GM18519 (cell line): ENCODE measurements around the gene C1QTNF12.
"Not testable (repeated sequence)": the region's sequence is repeated elsewhere in the genome, so short reads cannot be mapped to it uniquely, and the experiment has no call there.

Experiments
- ATAC-seq: cut with Tn5 transposase; IDR thresholded peaks from one replicate; pipeline ENCODE4 v1.9.1; 2021; ENCODE audit warnings: mild to moderate bottlenecking, moderate library complexity; ENCODE audit not compliant: unreplicated experiment, low FRiP score

The C1QTNF12 gene

DNA sequence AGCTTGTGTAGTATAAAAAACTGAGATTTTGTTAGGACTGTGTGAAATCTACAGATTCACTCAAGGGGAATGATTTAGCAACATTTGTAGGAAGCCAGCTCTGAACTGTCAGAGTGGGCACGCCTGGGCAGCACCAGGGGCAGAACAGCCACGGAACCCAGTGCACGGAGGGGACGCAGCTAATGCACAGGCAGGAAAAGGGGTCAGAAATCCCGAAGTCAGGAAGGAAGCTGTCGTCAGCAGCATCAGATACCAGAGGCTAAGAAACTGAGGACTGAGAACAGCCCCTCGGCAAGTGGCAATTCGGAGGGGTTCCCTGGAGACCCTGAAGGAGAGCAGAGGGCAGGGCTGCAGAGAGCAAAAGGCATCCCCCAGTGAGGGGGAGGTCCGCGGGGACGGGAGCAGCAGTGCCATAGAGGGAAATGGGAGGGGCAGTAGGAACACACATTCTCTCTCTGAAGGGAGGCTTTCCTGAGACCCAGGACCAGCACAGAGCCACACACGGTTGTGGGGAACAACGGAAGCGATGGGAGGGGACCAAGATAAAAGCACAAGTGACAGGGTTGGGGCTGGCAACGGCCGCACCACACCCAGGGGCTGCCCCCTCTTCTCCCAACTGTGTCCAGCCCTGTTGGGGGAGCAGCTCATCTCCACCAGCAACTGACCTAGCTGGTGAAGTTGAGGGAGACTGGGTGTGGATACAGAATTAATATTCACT lies 14.5 kb upstream of the C1QTNF12 start:
- no peak for ATAC-seq

DNA sequence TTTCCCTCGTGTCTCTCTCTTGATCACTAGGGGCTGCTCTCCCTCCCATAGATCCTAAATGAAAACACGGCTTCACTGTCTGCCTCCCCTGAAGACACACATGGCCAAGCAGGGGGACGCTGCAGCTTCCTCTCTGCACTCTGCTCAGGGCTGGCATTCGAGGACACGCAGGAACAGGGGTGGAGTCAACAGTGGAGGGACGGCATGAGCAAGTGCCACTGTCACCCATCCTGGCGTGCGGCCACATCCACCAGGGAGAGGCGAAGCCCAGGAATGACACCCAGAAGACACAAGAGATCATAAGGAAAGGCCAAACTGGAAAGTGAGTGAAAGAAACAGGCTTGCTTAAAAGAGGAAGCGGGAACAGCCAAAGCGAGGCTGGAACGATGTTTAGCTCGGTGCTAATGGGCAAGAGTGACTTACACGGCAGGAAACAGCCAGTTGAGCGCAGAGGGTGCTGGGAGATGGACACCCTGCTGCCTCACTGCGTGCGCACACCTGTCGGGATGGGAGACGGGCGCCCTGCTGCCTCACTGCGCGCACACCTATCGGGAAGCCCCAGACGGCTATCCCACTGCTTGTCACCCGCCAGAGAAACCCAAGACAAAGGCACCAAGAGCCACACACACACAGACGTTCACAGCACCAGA lies 13.6 kb upstream of the C1QTNF12 start:
- ATAC-seq: no peak

DNA sequence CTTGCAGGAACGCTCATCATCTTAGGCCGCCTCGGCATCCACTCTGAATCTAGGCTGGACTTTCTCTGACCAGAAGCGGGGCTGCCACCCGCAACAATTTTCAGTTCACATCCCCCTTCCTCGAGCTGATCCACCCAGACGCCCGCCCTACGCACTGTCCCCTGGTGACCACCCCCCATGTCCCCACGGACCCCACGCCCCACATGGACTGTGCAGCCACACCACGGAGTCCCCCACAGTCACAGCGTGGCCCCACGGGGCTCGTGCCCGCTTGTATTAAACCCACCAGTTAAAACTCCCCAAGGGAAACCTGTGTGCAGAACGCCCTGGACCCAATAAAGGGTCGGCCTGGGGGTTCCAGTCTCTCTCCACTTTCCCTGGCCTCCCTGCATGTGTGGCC lies 13.0 kb upstream of the C1QTNF12 start:
- no peak for ATAC-seq

DNA sequence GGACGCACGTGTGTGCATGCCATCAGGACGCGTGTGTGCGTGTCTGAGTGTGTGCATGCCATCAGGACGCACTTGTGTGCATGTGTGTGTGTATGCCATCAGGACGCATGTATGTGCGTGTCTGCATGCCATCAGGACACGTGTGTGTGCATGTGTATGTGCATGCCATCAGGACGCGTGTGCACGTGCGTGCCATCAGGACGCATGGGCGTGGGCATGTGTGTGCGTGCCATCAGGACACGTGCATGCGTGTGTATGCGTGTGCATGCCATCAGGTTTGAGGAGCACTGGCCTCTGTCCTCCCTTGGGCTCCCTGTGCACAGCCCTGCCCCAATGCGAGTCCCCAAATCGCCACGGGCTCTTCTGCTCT lies 12.6 kb upstream of the C1QTNF12 start:
- no peak for ATAC-seq

DNA sequence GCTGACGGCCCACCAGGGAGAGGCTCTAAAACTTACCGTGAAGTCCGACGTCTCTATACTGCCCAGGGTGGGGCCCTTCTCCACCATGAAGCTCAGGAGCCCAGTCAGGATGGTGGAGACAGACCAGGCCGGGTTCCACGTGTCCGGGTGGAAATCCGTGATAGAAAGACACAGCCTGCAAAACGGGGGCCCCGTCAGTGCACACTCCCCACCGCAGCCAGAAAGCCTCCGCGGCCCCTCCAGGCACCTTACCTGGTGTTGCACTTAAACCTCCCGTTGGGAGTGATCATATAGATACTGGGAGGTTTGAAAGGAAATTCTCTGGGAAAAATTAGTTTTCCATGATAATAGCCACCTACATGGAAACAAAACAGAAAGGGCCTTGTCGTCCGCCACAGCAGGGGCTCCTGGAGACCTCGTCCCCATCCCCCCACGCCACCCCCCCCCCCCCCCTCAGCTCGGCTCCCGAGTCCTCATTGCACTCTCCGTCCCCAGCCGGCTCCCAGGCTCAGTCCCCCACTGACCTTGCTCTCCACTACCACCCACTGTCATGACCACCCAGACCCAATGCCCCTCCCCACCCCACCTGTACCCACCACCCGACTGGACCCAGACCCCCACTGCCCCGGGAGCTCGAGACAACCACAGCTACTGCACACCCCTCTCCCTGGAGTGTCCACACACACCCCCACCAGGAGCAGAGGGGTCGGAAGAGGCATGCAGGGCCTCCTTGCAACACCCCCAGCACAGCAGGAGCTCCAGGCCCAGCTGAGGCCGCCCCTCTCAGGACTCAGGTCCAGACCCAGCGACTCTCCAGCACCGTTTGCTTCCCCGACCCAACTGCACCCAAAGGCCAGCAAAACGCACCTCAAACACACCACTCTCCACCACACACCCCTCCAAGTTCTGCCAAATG lies 10.7 kb upstream of the C1QTNF12 start:
- no peak for ATAC-seq

DNA sequence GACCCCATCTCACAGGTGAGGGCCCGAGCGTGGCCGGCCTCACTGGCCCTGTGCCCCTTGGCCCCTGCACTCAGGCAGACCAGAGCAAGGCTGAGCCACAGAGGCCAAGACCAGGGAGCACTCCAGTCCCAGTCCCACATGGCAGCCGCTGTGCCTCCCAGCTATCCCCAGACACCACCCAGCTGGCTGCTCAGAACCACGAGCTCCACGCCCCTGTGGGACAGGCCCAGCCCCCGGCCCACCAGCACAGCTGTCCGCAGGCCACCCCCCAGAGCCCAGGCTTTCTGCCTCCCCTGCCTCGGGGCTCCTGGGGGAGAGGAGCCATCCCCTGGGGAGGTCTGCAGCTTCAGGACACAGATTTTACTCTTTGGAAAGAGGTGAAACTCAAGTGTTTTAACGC lies 9.1 kb upstream of the C1QTNF12 start:
- ATAC-seq: no peak

DNA sequence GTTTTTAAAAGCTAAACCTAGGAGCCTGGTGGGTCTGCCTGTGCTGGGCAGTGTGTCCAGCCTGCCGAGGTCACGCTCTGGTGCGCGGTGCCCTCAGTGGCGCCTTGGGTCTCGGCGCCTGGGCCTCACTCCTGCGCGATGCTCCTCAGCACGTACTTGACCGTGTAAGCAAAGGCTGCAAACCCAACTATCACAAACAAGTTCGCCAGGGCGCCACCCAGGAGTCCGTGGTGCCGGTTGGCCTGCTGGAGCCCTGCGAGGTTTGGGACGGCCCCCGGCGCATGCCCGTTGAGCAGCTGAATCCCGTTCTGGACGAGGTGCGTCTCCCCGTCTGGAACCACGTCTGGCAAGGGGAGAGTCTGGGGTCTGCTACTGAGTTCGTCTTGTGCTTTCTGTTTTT lies 8.6 kb upstream of the C1QTNF12 start:
- no peak for ATAC-seq

DNA sequence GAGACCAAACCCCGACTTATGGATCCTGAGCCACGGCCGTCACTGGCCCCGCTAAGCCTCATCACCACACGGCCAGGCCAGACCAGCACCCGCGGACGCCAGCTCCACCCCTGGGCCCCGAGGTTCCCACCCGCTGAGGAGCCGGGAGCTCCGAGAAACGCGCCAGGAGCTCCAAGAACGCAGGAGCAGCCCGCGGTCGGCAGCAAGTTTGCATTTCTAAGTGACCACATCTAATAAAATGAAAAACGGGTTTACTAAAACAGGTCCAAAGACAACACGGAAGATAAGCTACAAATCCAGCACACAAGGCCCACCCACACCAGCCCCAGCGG lies 8.1 kb upstream of the C1QTNF12 start:
- ATAC-seq: no peak

DNA sequence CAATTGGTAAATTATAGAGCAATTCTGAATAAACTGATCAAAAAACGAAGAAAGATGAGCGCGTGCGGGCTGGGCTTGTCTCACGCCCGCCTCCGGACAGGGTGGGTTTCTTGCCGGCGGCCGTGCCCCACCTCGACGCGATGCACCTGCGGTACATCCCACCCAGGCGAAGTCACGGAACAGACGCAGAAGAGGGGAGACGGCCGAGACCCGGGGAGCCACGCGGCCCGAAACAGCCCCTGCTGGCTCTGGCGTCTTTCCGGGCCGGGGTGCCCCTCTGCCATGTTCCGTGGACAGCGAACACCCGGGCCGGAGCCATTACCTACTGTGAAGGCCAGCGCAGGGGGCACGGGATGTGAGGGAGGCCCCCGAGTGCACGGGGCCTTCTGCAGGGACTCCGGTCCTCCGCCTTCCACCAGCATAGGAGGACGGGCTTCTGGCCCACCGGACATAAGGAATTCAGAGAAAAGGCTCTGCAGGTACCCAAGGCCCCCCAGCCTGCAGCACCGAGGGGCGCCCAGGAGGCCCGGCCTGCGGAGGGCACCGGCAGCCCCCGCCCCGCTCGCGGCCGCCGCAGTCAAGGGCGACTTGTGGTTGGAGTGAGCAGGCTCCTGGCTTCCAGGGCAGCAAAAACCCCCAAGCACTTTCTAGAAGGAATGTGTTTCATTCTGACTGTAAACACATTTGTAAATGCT lies 7.6 kb upstream of the C1QTNF12 start:
- ATAC-seq: no peak

DNA sequence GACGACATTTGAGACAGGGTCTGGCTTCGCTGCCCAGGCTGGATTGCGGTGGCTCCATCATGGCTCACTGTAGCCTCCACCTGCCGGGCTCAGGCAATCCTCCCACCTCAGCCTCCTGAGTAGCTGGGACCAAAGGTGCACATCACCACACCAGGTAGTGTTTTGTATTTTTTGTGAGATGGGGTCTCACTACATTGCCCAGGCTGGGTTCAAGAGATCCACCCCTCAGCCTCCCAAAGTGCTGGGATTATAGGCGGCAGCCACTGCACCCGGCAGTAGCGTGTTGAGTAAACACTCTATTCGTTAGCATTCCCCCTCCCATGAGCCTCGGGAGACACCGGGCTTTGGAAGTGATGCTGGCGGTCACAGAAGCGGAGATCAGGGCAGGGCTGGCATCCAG lies 6.8 kb upstream of the C1QTNF12 start:
- ATAC-seq: no peak

DNA sequence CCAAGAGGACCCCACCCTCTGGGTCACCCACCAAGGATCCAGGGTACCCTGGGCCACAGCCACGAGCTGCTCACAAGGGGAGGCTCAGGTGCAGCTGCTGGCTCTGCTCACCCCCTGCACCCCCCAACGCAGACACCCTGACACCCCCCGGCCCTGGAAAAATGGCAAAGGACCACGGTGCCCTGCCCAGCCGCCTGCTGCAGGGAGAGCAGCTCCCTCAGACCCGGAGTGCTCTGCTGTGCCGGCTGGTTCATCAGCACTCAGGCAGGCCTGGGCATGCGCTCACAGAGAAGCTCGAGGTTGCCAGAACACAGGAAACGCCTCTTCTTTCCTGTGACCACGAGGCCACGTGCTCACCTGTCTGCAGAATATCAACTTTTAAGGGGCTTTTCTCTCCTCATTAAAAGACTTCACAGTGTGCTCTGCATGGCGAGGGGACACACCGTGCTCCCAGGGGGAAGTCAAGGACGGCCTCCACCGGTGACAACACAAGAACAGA lies 4.3 kb upstream of the C1QTNF12 start:
- ATAC-seq: no peak

DNA sequence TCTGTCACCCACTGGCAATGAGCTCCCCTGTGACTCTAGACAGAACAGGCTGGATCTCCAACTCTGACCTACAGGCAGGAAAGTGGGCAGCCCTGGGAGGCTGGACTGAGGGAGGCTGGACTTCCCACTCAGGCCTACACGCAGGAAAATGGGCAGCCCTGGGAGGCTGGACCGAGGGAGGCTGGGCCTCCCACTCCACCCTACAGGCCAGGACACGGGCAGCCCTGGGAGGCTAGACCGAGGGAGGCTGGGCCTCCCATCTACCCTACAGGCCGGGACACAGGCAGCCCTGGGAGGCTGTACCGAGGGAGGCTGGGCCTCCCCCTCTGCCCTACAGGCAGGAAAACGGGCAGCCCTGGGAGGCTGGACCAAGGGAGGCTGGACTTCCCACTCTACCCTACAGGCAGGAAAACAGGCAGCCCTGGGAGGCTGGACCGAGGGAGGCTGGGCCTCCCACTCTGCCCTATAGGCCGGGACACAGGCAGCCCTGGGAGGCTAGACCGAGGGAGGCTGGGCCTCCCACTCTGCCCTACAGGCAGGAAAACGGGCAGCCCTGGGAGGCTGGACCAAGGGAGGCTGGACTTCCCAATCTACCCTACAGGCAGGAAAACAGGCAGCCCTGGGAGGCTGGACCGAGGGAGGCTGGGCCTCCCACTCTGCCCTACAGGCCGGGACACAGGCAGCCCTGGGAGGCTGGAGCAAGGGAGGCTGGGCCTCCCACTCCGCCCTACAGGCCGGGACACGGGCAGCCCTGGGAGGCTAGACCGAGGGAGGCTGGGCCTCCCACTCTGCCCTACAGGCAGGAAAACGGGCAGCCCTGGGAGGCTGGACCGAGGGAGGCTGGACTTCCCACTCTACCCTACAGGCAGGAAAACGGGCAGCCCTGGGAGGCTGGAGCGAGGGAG lies 1.7 kb upstream of the C1QTNF12 start:
- ATAC-seq: not testable (repeated sequence)

DNA sequence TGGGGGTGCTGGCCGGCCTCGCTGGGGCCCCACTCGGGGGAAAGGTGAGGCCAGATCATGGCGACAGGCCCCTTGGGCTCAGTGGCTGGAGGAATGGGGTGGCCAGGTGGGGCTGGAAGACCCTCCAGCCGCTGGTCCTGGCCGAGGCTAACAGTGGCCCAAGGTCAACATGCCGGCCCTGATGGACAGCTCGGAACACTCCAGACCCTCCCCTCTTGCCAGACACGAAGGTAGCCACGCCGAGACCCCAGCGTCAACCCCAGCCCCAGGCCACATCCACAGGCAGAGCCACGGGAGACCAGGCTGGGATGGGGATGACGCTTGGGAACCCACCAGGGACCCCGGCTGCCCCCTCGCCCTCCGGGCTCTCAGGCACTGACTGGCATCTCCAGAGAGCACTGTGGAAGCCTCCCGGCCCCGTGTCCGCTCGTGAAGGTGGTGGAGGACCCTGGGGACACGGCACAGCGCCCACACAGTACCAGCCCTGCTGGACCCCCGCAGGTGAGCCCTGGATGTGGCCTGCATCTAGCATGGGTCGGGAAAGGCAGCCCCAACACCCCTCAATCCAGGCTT lies 905 bp upstream of the C1QTNF12 start:
- no peak for ATAC-seq

DNA sequence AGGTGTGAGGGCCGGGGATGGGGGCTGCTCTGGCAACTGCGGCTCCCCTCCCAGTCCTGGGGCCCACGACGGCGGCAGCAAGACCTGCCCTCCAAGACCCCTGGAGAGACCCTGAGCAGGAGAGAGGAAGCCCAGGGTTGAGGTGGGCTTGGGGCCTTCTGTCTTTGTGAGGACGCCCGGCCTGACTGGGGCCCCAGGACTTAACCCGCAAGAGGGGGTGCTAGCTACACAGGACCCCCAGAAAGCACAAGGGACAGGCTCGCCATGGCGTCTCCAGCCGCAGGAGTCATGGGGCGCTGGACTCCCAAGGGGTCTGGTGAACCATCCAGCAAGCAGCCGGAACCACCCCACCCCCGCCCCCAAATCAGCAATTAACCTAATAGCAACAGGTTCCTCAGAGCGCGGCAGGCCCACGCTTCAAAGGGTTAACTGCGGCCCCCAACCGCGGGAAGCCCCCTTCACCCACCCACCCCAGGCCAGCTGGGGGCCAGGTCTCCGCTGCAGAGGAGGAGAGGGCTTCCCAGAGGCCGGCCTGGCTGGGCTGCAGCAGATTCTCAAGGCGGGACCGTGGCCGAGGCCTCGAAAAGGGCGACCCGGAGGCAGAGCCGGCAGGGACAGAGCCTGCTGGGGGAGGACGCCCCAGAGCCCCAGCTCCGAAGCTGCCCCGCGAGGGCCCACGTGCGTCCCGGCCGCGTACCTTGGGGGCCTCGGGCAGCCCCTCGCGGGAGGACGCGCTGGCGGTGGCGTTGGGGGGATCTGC lies 525 bp downstream of the C1QTNF12 start:
- ATAC-seq: no peak

DNA sequence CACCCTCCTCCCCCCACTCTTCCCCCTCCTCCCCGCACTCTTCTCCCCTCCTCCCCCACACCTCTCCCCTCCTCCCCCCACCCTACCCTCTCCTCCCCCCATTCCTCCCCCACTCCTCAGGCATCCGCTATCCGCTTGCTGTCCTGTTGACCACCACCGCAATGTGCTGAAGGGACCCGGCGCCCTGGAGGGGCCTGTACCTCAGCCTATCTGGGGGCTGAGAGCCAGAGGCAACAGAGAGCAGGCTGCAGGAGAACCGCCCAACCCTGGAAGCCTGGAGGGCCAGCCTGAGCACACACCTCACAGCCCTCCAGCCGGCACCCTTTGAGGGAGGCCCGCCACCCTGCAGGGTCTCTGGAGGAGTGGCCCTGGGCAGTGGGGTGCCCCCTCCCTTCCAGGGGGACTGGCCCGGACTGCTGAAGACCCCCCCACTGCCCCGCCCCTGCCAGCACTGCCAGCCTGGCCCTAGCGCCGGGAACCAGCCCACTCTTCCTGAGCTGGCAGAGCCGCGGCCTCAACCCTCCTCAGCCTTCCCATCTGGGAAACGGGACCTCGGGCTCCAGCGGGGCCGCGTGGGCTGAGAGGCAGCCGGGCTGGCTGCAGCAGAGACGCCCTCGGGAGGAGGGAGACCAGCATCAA lies 1.2 kb downstream of the C1QTNF12 start:
- no peak for ATAC-seq

DNA sequence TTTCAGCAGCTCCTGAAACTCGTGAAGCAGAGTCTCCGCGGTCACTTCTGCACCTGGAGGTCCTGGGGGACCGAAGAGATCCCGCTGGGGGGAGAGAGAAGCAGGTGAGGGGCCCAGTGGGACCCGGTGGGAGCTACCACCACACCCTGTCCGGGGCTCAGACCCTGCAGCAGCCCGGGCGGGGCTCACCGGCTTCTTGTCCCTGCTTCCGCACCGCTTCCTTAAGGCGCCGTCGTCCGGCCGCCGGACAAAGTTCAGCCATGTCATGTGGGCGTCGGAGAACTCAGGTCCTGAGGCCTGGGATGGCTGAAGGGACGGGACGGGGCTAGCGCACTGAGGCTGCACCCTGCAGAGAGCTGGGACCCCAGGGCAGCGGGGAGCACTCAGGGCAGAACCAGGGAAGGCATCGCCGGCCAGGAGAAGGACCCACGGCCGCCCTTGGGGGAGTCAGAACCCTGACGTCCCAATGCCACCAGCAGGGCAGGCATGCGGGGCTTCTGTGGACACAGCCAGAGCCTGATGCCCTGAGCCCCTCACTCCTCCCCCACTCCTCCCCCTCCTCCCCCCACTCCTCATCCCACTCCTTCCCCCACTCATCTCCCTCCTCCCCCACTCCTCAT lies 2.2 kb downstream of the C1QTNF12 start:
- ATAC-seq: no peak

DNA sequence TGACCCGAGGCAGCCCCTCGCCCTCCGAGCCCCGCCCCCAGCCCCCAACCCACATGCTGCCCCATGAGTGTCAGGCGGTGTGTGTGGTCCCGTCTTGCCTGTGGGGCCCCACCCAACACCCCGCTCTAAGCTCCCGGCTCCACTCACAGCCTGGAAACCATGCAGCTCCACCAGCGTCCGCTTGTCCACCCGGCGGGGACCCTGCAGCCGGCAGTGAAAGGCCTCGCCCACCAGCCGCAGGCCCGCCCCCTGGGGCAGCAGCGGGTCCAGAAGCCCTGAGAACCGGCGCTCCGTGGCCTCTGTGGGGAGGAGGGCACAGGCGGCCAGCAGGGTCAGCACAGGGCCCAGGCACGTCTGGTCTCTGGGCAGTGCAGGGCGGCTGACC lies 2.7 kb downstream of the C1QTNF12 start:
- no peak for ATAC-seq

DNA sequence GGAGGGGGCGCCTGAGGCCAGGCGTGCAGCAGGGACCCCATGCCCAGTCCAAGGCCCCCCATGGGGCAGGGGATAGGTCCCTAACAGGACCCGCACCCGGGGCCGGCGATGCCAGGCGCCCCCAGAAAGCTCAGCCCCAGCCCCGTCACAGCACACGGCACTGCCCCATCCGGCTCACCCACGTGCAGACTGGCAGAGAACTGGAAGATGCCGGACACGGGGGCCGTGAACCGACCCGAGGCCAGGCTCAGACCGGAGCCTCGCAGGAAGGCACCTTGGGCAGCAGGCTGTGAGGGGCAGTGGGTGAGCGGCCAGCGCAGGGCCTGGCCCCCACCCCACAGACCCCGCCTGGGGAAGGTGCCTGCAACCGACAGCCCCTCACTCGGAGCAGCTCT lies 3.3 kb downstream of the C1QTNF12 start:
- no peak for ATAC-seq
